B cell (primary cell): ENCODE results near the gene IQGAP1. TPM values are rescaled to one million over a fixed set of nuclear protein-coding genes. Genes with fewer than 3 reads are reported as not detected.

Experiments used
- ATAC-seq: fragments of 200-7000 bp; cut with Tn5 transposase; one replicate; pipeline ENCODE4 v1.10.0; 2021; ENCODE audit warnings: low read depth, mild to moderate bottlenecking, moderate number of reproducible peaks, moderate library complexity
- CTCF ChIA-PET: fragments of 350-600 bp; sonication (Branson Sonifier 250); formaldehyde crosslinking; loops from one replicate; lab custom pipeline; 2021; ENCODE audit warnings: antibody characterized with exemption, inconsistent platforms; lab: Charles Lee
- POLR2A ChIA-PET: fragments of 350-600 bp; sonication (Branson Sonifier 250); formaldehyde crosslinking; loops from one replicate; lab custom pipeline; 2021; ENCODE audit warnings: antibody characterized with exemption; lab: Charles Lee
- DNase-seq: peaks from one replicate; pipeline ENCODE4 v3.0.0; 2013
- H2AFZ ChIP-seq: 2 replicates; pipeline ENCODE4 v1.6.1; 2012; ENCODE audit warnings: mild to moderate bottlenecking, low read depth, low read length; ENCODE audit not compliant: insufficient read depth, poor library complexity, severe bottlenecking
- H3K27ac ChIP-seq, 2 donors: 1 replicate in 1 of 2; 2 replicates in 1 of 2; pipeline ENCODE4 v1.5.1; 2012 to 2013; ENCODE audit warnings: low read length in 2 of 2, mild to moderate bottlenecking in 2 of 2, moderate library complexity in 1 of 2
- H3K27me3 ChIP-seq, 4 experiments: fragments of 200-600 bp in 1 of 4; sonication (generic) in 1 of 4; replicated peaks in 1 of 4; 1 replicate in 2 of 4; 2 replicates in 2 of 4; pipeline versions ENCODE4 v1.6.1 to v1.7.0; 2013 to 2016; ENCODE audit warnings: low read length in 3 of 4, mild to moderate bottlenecking in 2 of 4, mixed read lengths in 1 of 4, moderate library complexity in 1 of 4; ENCODE audit not compliant: insufficient read depth in 4 of 4, control insufficient read depth in 3 of 4; ENCODE audit errors: control extremely low read depth in 1 of 4
- H3K36me3 ChIP-seq, 2 experiments: replicated peaks in 1 of 2; 1 replicate in 1 of 2; 2 replicates in 1 of 2; pipeline versions ENCODE4 v1.6.1 to v1.7.1; 2013; ENCODE audit warnings: low read length in 1 of 2; ENCODE audit not compliant: insufficient read depth in 2 of 2, control insufficient read depth in 1 of 2; ENCODE audit errors: control extremely low read depth in 1 of 2, extremely low read depth in 1 of 2
- H3K4me1 ChIP-seq, 2 donors: fragments of 200-600 bp in 1 of 2; sonication (generic) in 1 of 2; 1 replicate in 1 of 2; 2 replicates in 1 of 2; pipeline versions ENCODE4 v1.5.1 to v1.6.1; 2013 to 2017; ENCODE audit warnings: low read length in 2 of 2; ENCODE audit not compliant: control insufficient read depth in 2 of 2, insufficient read depth in 2 of 2
- H3K4me2 ChIP-seq: replicated peaks from 2 replicates; pipeline ENCODE3; 2012; ENCODE audit warnings: mild to moderate bottlenecking, low read depth, low read length; ENCODE audit not compliant: poor library complexity, severe bottlenecking
- H3K4me3 ChIP-seq, 5 experiments: fragments of 200-600 bp in 1 of 5; sonication (generic) in 1 of 5; 1 replicate in 3 of 5; 2 replicates in 2 of 5; pipeline versions ENCODE4 v1.5.1 to v1.7.0; 2011 to 2016; ENCODE audit warnings: low read length in 4 of 5, mild to moderate bottlenecking in 4 of 5, low read depth in 2 of 5, control low read depth in 1 of 5, moderate library complexity in 1 of 5; ENCODE audit not compliant: insufficient read depth in 1 of 5; ENCODE audit errors: control extremely low read depth in 1 of 5, extremely low read depth in 1 of 5
- H3K79me2 ChIP-seq: fragments of 200-600 bp; sonication (generic); one replicate; pipeline ENCODE4 v1.6.0; 2016; ENCODE audit warnings: low read length; ENCODE audit not compliant: control insufficient read depth, insufficient read depth
- H3K9ac ChIP-seq: fragments of 200-600 bp; sonication (generic); 2 replicates; pipeline ENCODE4 v1.6.1; 2017; ENCODE audit warnings: mild to moderate bottlenecking, low read length, moderate library complexity
- H3K9me3 ChIP-seq, 3 donors: one replicate each; pipeline versions ENCODE4 v1.6.1 to v1.7.1; 2013; ENCODE audit warnings: low read length in 2 of 3; ENCODE audit not compliant: control insufficient read depth in 2 of 3, insufficient read depth in 1 of 3; ENCODE audit errors: control extremely low read depth in 1 of 3
- H4K20me1 ChIP-seq: 2 replicates; pipeline ENCODE4 v1.6.0; 2012; ENCODE audit warnings: mild to moderate bottlenecking, low read length; ENCODE audit not compliant: insufficient read depth, control insufficient read depth, poor library complexity, severe bottlenecking
- H3K27ac Mint-ChIP-seq: one replicate; pipeline ENCODE4 v1.8.0; 2021; ENCODE audit warnings: mixed read lengths
- H3K27me3 Mint-ChIP-seq: one replicate; pipeline ENCODE4 v1.8.0; 2021; ENCODE audit warnings: mixed read lengths
- H3K4me1 Mint-ChIP-seq: one replicate; pipeline ENCODE4 v1.8.0; 2021; ENCODE audit warnings: mixed read lengths
- H3K4me3 Mint-ChIP-seq: one replicate; pipeline ENCODE4 v1.8.0; 2021; ENCODE audit warnings: mixed read lengths
- H3K9me3 Mint-ChIP-seq: one replicate; pipeline ENCODE4 v1.8.0; 2022; ENCODE audit warnings: mixed read lengths; ENCODE audit not compliant: insufficient read depth
- CTCF ChIP-seq: fragments of 200-600 bp; IDR thresholded peaks from one replicate; pipeline ENCODE4 v1.8.0; 2022; ENCODE audit warnings: antibody characterized with exemption, mild to moderate bottlenecking
- EZH2 ChIP-seq: IDR thresholded peaks from 2 replicates; pipeline ENCODE4 v1.6.1; 2012; ENCODE audit warnings: borderline replicate concordance, low read depth, mild to moderate bottlenecking, moderate library complexity, low read length; ENCODE audit not compliant: insufficient read depth, poor library complexity, severe bottlenecking
- whole genome bisulfite sequencing: methylation state at CpG from one replicate; pipeline ENCODE4 v1.1.5; 2013; ENCODE audit warnings: missing lambda C conversion rate; ENCODE audit not compliant: insufficient coverage; 5-methylcytosine and 5-hydroxymethylcytosine counted together
- intact Hi-C: fragments of 100-400 bp; cut with micrococcal nuclease; formaldehyde crosslinking; loops from one replicate; pipeline ENCODE4 v1.10.0; 2022
- polyA plus RNA-seq: library from polyadenylated mRNA; depleted of rRNA; stranded (reverse); fragments of >200 nt; gene quantifications from 2 replicates; pipeline ENCODE4 v1.2.3, GENCODE V29; 2012
- total RNA-seq, 2 donors: library from RNA; stranded (reverse); fragments of 120-200 nt in 1 of 2; gene quantifications; 1 replicate in 1 of 2; 2 replicates in 1 of 2; pipeline versions ENCODE4 v1.2.3 to v1.2.4, GENCODE V29; 2013 to 2022

The IQGAP1 gene
- total and polyA plus RNA-seq, 2 donors (not counting 1 experiment from before 2014, with no cell fraction given) = 49.7 to 216 TPM

GRCh38 chr15:90396321-90396720 lies 8.3 kb downstream of the IQGAP1 start:
- H3K79me2 ChIP-seq = peaks cover 100% of the 10 kb centered on the region
- H3K4me1 Mint-ChIP-seq = peaks cover 69% of the 10 kb centered on the region
- peaks cover 28 to 43% of the 10 kb centered on the region in 2 donors for H3K4me1 ChIP-seq

More at GRCh38 chr15:90396321-90396720, 8.3 kb downstream of the IQGAP1 start:
- Histone ChIP-seq H2AFZ (no peak overlapping the region), H3K27me3 (no peaks in the 10 kb centered on the region), H3K36me3 (peaks cover 0 to 16% of the 10 kb centered on the region in 2 experiments), H3K27ac (peak overlapping the region in 1 of 2 donors; percentile 40), H3K4me2 (no peak overlapping the region), H3K4me3 (no peak overlapping the region), H4K20me1 (peaks cover 7% of the 10 kb centered on the region), H3K9me3 (no peaks in the 10 kb centered on the region), H3K9ac (no peak overlapping the region)
- H3K9me3 Mint-ChIP-seq = no peaks in the 10 kb centered on the region
- CTCF ChIA-PET = interaction anchor here (0.8 to 0.9 kb wide), 2 partner anchors 53 to 77 kb away, joined by 3 read pairs; no protein-coding TSS in a partner anchor
- no CpG with 5 or more reads among the region's 4 CpGs for WGBS
- DNase-seq (no peak), ATAC-seq (no peak)
- intact Hi-C loops = no loop called here
- no peak for TF ChIP-seq CTCF
- TF ChIP-seq EZH2 = no peak
- no peaks in the 10 kb centered on the region for H3K27me3 Mint-ChIP-seq
- peak overlapping the region; percentile 8 for H3K4me3 Mint-ChIP-seq
- H3K27ac Mint-ChIP-seq = peak overlapping the region; percentile 12
- POLR2A ChIA-PET = interaction anchor here (1.3 kb wide), 1 partner anchor 8 kb away, joined by 7 read pairs; the partner anchor contains the start of gene IQGAP1
